Measurements from ENCODE around the gene FERMT3.

The FERMT3 gene

GRCh38 chr11:64227405-64227956, 21.0 kb downstream of the FERMT3 start:
- TF ChIP-seq JUND (IDR thresholded peaks at IDR 0.05; ENCODE audit: low read depth), result no peak
- peak in 1 of 2 experiments; percentile 48 for DNase-seq (ENCODE audit: low read depth in 1 of 2, low spot score in 1 of 2)
- in situ Hi-C loops (cut with HindIII; ENCODE audit: low pct_unique_long_range_greater_than_20kb, low sequenced_read_pairs), result no loop called here

GRCh38 chr11:64229090-64229743, 22.7 kb downstream of the FERMT3 start:
- DNase-seq (ENCODE audit: low read depth in 1 of 2, low spot score in 1 of 2), result no peak

GRCh38 chr11:64229744-64230170, 23.2 kb downstream of the FERMT3 start:
- in situ Hi-C loops (cut with HindIII; ENCODE audit: low pct_unique_long_range_greater_than_20kb, low sequenced_read_pairs), result no loop called here
- no peak for TF ChIP-seq JUND (IDR thresholded peaks at IDR 0.05; ENCODE audit: low read depth)
- DNase-seq (ENCODE audit: low read depth in 1 of 2, low spot score in 1 of 2), result no peak

More at GRCh38 chr11:64229090-64229743, 22.7 kb downstream of the FERMT3 start:
- in situ Hi-C loops (cut with HindIII; ENCODE audit: low pct_unique_long_range_greater_than_20kb, low sequenced_read_pairs), result no loop called here
- TF ChIP-seq JUND (IDR thresholded peaks at IDR 0.05; ENCODE audit: low read depth), result no peak

- in situ Hi-C loops (cut with HindIII; ENCODE audit: low pct_unique_long_range_greater_than_20kb, low sequenced_read_pairs), result no loop called here
These were observed 23.9 kb downstream of the FERMT3 start, which contains the start of gene DNAJC4 for GRCh38 chr11:64230171-64230984. DNAJC4 (plus strand) TSS chr11:64230548; CDS start chr11:64230855, 307 bp downstream.

GRCh38 chr11:64230985-64231365, 24.5 kb downstream of the FERMT3 start:
- in situ Hi-C loops (cut with HindIII; ENCODE audit: low pct_unique_long_range_greater_than_20kb, low sequenced_read_pairs), result no loop called here
- no peak for TF ChIP-seq JUND (IDR thresholded peaks at IDR 0.05; ENCODE audit: low read depth)
- DNase-seq (ENCODE audit: low read depth in 1 of 2, low spot score in 1 of 2), result no peak

More at GRCh38 chr11:64230171-64230984, 23.9 kb downstream of the FERMT3 start, which contains the start of gene DNAJC4:
- DNase-seq (ENCODE audit: low read depth in 1 of 2, low spot score in 1 of 2), result peak; percentile 88 to 96
- no peak for TF ChIP-seq JUND (IDR thresholded peaks at IDR 0.05; ENCODE audit: low read depth)

GRCh38 chr11:64231546-64231945, 25.0 kb downstream of the FERMT3 start:
- no peak for TF ChIP-seq JUND (IDR thresholded peaks at IDR 0.05; ENCODE audit: low read depth)
- DNase-seq (ENCODE audit: low read depth in 1 of 2, low spot score in 1 of 2), result no peak
- in situ Hi-C loops (cut with HindIII; ENCODE audit: low pct_unique_long_range_greater_than_20kb, low sequenced_read_pairs), result no loop called here

- TF ChIP-seq JUND (IDR thresholded peaks at IDR 0.05; ENCODE audit: low read depth), result no peak
- in situ Hi-C loops (cut with HindIII; ENCODE audit: low pct_unique_long_range_greater_than_20kb, low sequenced_read_pairs), result no loop called here
- no peak for DNase-seq (ENCODE audit: low read depth in 1 of 2, low spot score in 1 of 2)
These were observed 25.9 kb downstream of the FERMT3 start for GRCh38 chr11:64232182-64232966.

- no peak for TF ChIP-seq JUND (IDR thresholded peaks at IDR 0.05; ENCODE audit: low read depth)
- in situ Hi-C loops (cut with HindIII; ENCODE audit: low pct_unique_long_range_greater_than_20kb, low sequenced_read_pairs), result no loop called here
- DNase-seq (ENCODE audit: low read depth in 1 of 2, low spot score in 1 of 2), result no peak
These were observed 26.4 kb downstream of the FERMT3 start for GRCh38 chr11:64232967-64233315.

GRCh38 chr11:64233913-64234586, 27.5 kb downstream of the FERMT3 start, which contains the start of gene VEGFB:
VEGFB (plus strand) TSS chr11:64234584; CDS start chr11:64234834, 250 bp downstream.
- DNase-seq (ENCODE audit: low read depth in 1 of 2, low spot score in 1 of 2), result peak; percentile 67 to 81
- TF ChIP-seq JUND (IDR thresholded peaks at IDR 0.05; ENCODE audit: low read depth), result no peak
- in situ Hi-C loops (cut with HindIII; ENCODE audit: low pct_unique_long_range_greater_than_20kb, low sequenced_read_pairs), result no loop called here

GRCh38 chr11:64234647-64235379, 28.3 kb downstream of the FERMT3 start:
- peak in 1 of 2 experiments; percentile 52 for DNase-seq (ENCODE audit: low read depth in 1 of 2, low spot score in 1 of 2)
- in situ Hi-C loops (cut with HindIII; ENCODE audit: low pct_unique_long_range_greater_than_20kb, low sequenced_read_pairs), result no loop called here
- no peak for TF ChIP-seq JUND (IDR thresholded peaks at IDR 0.05; ENCODE audit: low read depth)
